ENCODE data around the gene TP53I11.

TP53I11 gene

DNA sequence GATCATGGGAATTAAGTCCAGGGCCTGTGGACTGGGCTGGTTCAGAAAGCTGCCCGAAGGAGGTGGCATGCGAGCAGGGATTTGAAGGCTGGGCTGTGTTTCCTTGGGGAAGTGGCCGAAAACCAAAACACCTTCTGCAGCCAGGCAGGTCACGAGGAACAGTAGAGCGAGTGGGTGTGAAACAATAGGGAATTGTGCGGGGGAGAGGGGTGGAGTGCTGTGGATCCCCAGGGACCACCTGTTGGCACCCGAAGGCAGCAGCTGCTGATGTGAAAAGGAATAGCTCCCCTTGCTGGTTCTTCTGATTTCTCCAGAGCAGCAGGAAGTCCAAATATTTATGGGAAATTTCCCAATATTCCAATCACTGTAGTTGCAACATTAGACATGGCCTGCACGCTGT is 24.6 kb downstream of the TP53I11 start:
- H3K4me2 ChIP-seq (ENCODE audit: low read length): no peak overlapping the region
- no peak for DNase-seq
- no peak overlapping the region for H2BK120ac ChIP-seq (ENCODE audit: low read depth, low read length)
- no peak overlapping the region for H2BK5ac ChIP-seq (ENCODE audit: low read length)
- no peak overlapping the region for H3K9ac ChIP-seq (ENCODE audit: low read length)
- H3K4me3 ChIP-seq (ENCODE audit: low read length): no peak overlapping the region
- H3K23ac ChIP-seq (ENCODE audit: low read length): no peak overlapping the region
- H3K36me3 ChIP-seq (ENCODE audit: control insufficient read depth, insufficient read depth, low read length): no peaks in the 10 kb centered on the region
- H2AK5ac ChIP-seq (ENCODE audit: low read length): no peak overlapping the region
- H3K27ac ChIP-seq (ENCODE audit: low read depth, low read length): no peak overlapping the region
- H4K8ac ChIP-seq (ENCODE audit: low read depth, low read length): no peak overlapping the region
- H3K27me3 ChIP-seq (ENCODE audit: insufficient read depth, low read length, poor library complexity): no peaks in the 10 kb centered on the region
- no peak overlapping the region for H4K5ac ChIP-seq (ENCODE audit: low read length)
- H3K4me1 ChIP-seq (ENCODE audit: control insufficient read depth, low read depth, low read length): peaks cover 4% of the 10 kb centered on the region
- no peak overlapping the region for H3K18ac ChIP-seq (ENCODE audit: low read length)
- WGBS (ENCODE audit: extremely low coverage, insufficient coverage, low lambda C conversion rate): no CpG with 5 or more reads among the region's 8 CpGs
- H3K79me1 ChIP-seq (ENCODE audit: low read length): no peaks in the 10 kb centered on the region
- no peak overlapping the region for H3K4ac ChIP-seq (ENCODE audit: low read depth, low read length)
- no peaks in the 10 kb centered on the region for H3K79me2 ChIP-seq (ENCODE audit: control insufficient read depth, insufficient read depth, low read length)
- H3K56ac ChIP-seq (ENCODE audit: low read length): no peak overlapping the region
- no peak overlapping the region for H2BK15ac ChIP-seq (replicated peaks; ENCODE audit: low read depth)

- Histone ChIP-seq H3K36me3 (ENCODE audit: control insufficient read depth, insufficient read depth, low read length) (no peaks in the 10 kb centered on the region), H3K27ac (ENCODE audit: low read depth, low read length) (no peak overlapping the region), H3K23ac (ENCODE audit: low read length) (no peak overlapping the region), H3K79me2 (ENCODE audit: control insufficient read depth, insufficient read depth, low read length) (no peaks in the 10 kb centered on the region), H2BK120ac (ENCODE audit: low read depth, low read length) (no peak overlapping the region), H3K4me3 (ENCODE audit: low read length) (no peak overlapping the region), H3K27me3 (ENCODE audit: insufficient read depth, low read length, poor library complexity) (no peaks in the 10 kb centered on the region), H3K56ac (ENCODE audit: low read length) (no peak overlapping the region), H3K4me2 (ENCODE audit: low read length) (no peak overlapping the region), H2BK5ac (ENCODE audit: low read length) (no peak overlapping the region), H4K5ac (ENCODE audit: low read length) (no peak overlapping the region), H4K8ac (ENCODE audit: low read depth, low read length) (no peak overlapping the region), H3K79me1 (ENCODE audit: low read length) (no peaks in the 10 kb centered on the region), H3K18ac (ENCODE audit: low read length) (no peak overlapping the region), H2BK15ac (replicated peaks; ENCODE audit: low read depth) (no peak overlapping the region), H2AK5ac (ENCODE audit: low read length) (no peak overlapping the region), H3K4ac (ENCODE audit: low read depth, low read length) (no peak overlapping the region), H3K4me1 (ENCODE audit: control insufficient read depth, low read depth, low read length) (peaks cover 4% of the 10 kb centered on the region), H3K9ac (ENCODE audit: low read length) (no peak overlapping the region)
- DNase-seq: no peak
- WGBS (ENCODE audit: extremely low coverage, insufficient coverage, low lambda C conversion rate): no CpG with 5 or more reads among the region's 3 CpGs
These were observed 26.9 kb downstream of the TP53I11 start for GRCh38 chr11:44923806-44924205.

GRCh38 chr11:44923115-44923514 is 27.6 kb downstream of the TP53I11 start:
- Histone ChIP-seq H3K4me2 (ENCODE audit: low read length) (no peak overlapping the region), H3K18ac (ENCODE audit: low read length) (no peak overlapping the region), H3K27me3 (ENCODE audit: insufficient read depth, low read length, poor library complexity) (no peaks in the 10 kb centered on the region), H3K9ac (ENCODE audit: low read length) (no peak overlapping the region), H2BK15ac (replicated peaks; ENCODE audit: low read depth) (no peak overlapping the region), H3K27ac (ENCODE audit: low read depth, low read length) (no peak overlapping the region), H3K56ac (ENCODE audit: low read length) (no peak overlapping the region), H3K79me2 (ENCODE audit: control insufficient read depth, insufficient read depth, low read length) (no peaks in the 10 kb centered on the region), H4K5ac (ENCODE audit: low read length) (no peak overlapping the region), H2AK5ac (ENCODE audit: low read length) (no peak overlapping the region), H4K8ac (ENCODE audit: low read depth, low read length) (no peak overlapping the region), H3K36me3 (ENCODE audit: control insufficient read depth, insufficient read depth, low read length) (no peaks in the 10 kb centered on the region), H3K79me1 (ENCODE audit: low read length) (no peaks in the 10 kb centered on the region), H2BK5ac (ENCODE audit: low read length) (no peak overlapping the region), H2BK120ac (ENCODE audit: low read depth, low read length) (no peak overlapping the region), H3K23ac (ENCODE audit: low read length) (no peak overlapping the region), H3K4me1 (ENCODE audit: control insufficient read depth, low read depth, low read length) (peaks cover 4% of the 10 kb centered on the region), H3K4ac (ENCODE audit: low read depth, low read length) (no peak overlapping the region), H3K4me3 (ENCODE audit: low read length) (no peak overlapping the region)
- WGBS (ENCODE audit: extremely low coverage, insufficient coverage, low lambda C conversion rate): no CpG with 5 or more reads among the region's 7 CpGs
- DNase-seq: no peak

- Histone ChIP-seq H3K56ac (ENCODE audit: low read length) (no peak overlapping the region), H3K4me1 (ENCODE audit: control insufficient read depth, low read depth, low read length) (no peaks in the 10 kb centered on the region), H2BK15ac (replicated peaks; ENCODE audit: low read depth) (no peak overlapping the region), H2BK5ac (ENCODE audit: low read length) (no peak overlapping the region), H3K79me1 (ENCODE audit: low read length) (no peaks in the 10 kb centered on the region), H3K4me3 (ENCODE audit: low read length) (no peak overlapping the region), H3K18ac (ENCODE audit: low read length) (no peak overlapping the region), H2BK120ac (ENCODE audit: low read depth, low read length) (no peak overlapping the region), H4K5ac (ENCODE audit: low read length) (no peak overlapping the region), H4K8ac (ENCODE audit: low read depth, low read length) (no peak overlapping the region), H3K36me3 (ENCODE audit: control insufficient read depth, insufficient read depth, low read length) (no peaks in the 10 kb centered on the region), H3K27ac (ENCODE audit: low read depth, low read length) (no peak overlapping the region), H3K79me2 (ENCODE audit: control insufficient read depth, insufficient read depth, low read length) (no peaks in the 10 kb centered on the region), H3K4me2 (ENCODE audit: low read length) (no peak overlapping the region), H3K27me3 (ENCODE audit: insufficient read depth, low read length, poor library complexity) (no peaks in the 10 kb centered on the region), H3K9ac (ENCODE audit: low read length) (no peak overlapping the region), H3K23ac (ENCODE audit: low read length) (no peak overlapping the region), H2AK5ac (ENCODE audit: low read length) (no peak overlapping the region), H3K4ac (ENCODE audit: low read depth, low read length) (no peak overlapping the region)
- DNase-seq: no peak
- no CpG with 5 or more reads among the region's 7 CpGs for WGBS (ENCODE audit: extremely low coverage, insufficient coverage, low lambda C conversion rate)
These were observed 30.2 kb downstream of the TP53I11 start for GRCh38 chr11:44920451-44920850.

DNA sequence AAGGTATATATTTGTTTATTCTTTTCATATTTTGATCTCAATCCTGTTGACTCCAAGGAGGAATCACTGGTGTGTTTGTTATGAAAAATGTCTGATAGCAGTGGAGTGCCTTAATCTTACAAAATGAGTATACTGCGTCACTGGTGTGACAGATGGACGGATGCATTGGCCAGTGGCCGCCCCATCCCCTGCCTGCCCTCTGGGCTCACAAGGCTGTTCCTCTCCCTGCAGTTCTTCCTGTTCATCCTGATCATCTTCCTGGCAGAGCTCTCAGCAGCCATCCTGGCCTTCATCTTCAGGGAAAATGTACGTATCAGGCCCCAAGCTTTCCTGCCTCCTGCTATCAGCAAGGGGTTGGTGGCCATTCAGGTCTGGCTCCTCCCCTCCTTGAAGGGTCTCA is 32.9 kb downstream of the TP53I11 start:
- no peaks in the 10 kb centered on the region for H3K27me3 ChIP-seq (ENCODE audit: insufficient read depth, low read length, poor library complexity)
- no peaks in the 10 kb centered on the region for H3K4me1 ChIP-seq (ENCODE audit: control insufficient read depth, low read depth, low read length)
- no peaks in the 10 kb centered on the region for H3K79me2 ChIP-seq (ENCODE audit: control insufficient read depth, insufficient read depth, low read length)
- WGBS (ENCODE audit: extremely low coverage, insufficient coverage, low lambda C conversion rate): no CpG with 5 or more reads among the region's 4 CpGs
- H2BK120ac ChIP-seq (ENCODE audit: low read depth, low read length): no peak overlapping the region
- no peak overlapping the region for H2AK5ac ChIP-seq (ENCODE audit: low read length)
- H3K9ac ChIP-seq (ENCODE audit: low read length): no peak overlapping the region
- no peak overlapping the region for H3K23ac ChIP-seq (ENCODE audit: low read length)
- no peak overlapping the region for H4K8ac ChIP-seq (ENCODE audit: low read depth, low read length)
- H3K4ac ChIP-seq (ENCODE audit: low read depth, low read length): no peak overlapping the region
- no peak overlapping the region for H2BK15ac ChIP-seq (replicated peaks; ENCODE audit: low read depth)
- DNase-seq: no peak
- no peak overlapping the region for H4K5ac ChIP-seq (ENCODE audit: low read length)
- H3K27ac ChIP-seq (ENCODE audit: low read depth, low read length): no peak overlapping the region
- no peak overlapping the region for H3K4me2 ChIP-seq (ENCODE audit: low read length)
- no peaks in the 10 kb centered on the region for H3K36me3 ChIP-seq (ENCODE audit: control insufficient read depth, insufficient read depth, low read length)
- H3K18ac ChIP-seq (ENCODE audit: low read length): no peak overlapping the region
- no peak overlapping the region for H2BK5ac ChIP-seq (ENCODE audit: low read length)
- H3K4me3 ChIP-seq (ENCODE audit: low read length): no peak overlapping the region
- no peaks in the 10 kb centered on the region for H3K79me1 ChIP-seq (ENCODE audit: low read length)
- H3K56ac ChIP-seq (ENCODE audit: low read length): no peak overlapping the region

- Histone ChIP-seq H3K9ac (ENCODE audit: low read length) (no peak overlapping the region), H4K8ac (ENCODE audit: low read depth, low read length) (no peak overlapping the region), H2BK120ac (ENCODE audit: low read depth, low read length) (no peak overlapping the region), H2AK5ac (ENCODE audit: low read length) (no peak overlapping the region), H3K79me2 (ENCODE audit: control insufficient read depth, insufficient read depth, low read length) (no peaks in the 10 kb centered on the region), H3K56ac (ENCODE audit: low read length) (no peak overlapping the region), H3K4me1 (ENCODE audit: control insufficient read depth, low read depth, low read length) (no peaks in the 10 kb centered on the region), H3K4me2 (ENCODE audit: low read length) (no peak overlapping the region), H4K5ac (ENCODE audit: low read length) (no peak overlapping the region), H3K18ac (ENCODE audit: low read length) (no peak overlapping the region), H3K27ac (ENCODE audit: low read depth, low read length) (no peak overlapping the region), H3K36me3 (ENCODE audit: control insufficient read depth, insufficient read depth, low read length) (no peaks in the 10 kb centered on the region), H3K4me3 (ENCODE audit: low read length) (no peak overlapping the region), H2BK15ac (replicated peaks; ENCODE audit: low read depth) (no peak overlapping the region), H3K27me3 (ENCODE audit: insufficient read depth, low read length, poor library complexity) (no peaks in the 10 kb centered on the region), H2BK5ac (ENCODE audit: low read length) (no peak overlapping the region), H3K4ac (ENCODE audit: low read depth, low read length) (no peak overlapping the region), H3K79me1 (ENCODE audit: low read length) (no peaks in the 10 kb centered on the region), H3K23ac (ENCODE audit: low read length) (no peak overlapping the region)
- WGBS (ENCODE audit: extremely low coverage, insufficient coverage, low lambda C conversion rate): no CpG with 5 or more reads among the region's 10 CpGs
- DNase-seq: no peak
These were observed 33.8 kb downstream of the TP53I11 start for GRCh38 chr11:44916801-44917385.
